ENCODE measurements around the gene LRSAM1.

Gene LRSAM1

DNA sequence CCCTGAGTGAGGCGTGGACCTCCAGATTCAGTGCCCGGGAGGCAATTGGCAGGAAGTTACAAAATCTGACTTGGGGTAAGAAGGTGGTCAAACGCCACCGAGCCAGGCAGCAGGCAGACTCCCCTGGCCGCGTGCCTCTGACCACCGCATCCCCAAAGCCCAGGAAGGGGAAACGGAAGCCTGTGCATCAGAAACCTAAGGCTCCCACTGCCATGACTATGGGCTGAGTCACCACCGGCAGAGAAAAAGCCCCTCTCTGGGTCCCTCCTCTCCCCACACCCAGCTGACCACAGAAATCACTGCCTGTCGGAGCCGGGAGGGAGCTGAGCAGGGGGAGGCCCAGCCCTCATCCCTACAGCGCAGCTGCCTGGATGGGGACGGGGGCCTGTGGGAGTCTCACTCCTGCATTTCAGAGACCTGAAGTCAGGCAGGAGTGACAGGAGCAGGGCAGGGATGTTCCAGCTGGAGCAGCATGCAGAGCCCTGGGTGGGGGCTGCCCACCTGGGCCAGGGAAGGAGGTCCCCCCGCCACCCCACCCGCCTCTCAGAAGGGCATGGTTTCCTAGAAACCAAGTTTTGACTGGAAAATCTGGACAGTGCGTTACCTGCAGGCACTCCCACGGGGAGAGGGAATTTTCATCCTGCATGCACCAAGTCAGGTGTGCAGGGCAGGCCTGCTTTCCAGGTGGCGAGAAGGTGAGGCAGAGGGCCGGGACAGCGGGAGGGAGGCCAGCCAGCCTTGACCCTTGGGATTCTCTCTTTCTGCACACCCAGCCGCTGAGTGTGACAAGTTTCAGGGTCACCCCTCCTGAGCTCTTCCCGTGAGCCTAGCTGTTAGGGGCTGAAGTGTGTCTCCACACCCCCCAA, 68.2 kb downstream of the LRSAM1 start:
- H3K27ac ChIP-seq (ENCODE audit: low read depth, low read length): peak overlapping the region; percentile 87
- no peak overlapping the region for H3K23ac ChIP-seq (ENCODE audit: low read length)
- peak overlapping the region; percentile 92 for H2BK12ac ChIP-seq (ENCODE audit: low read length)
- H3K14ac ChIP-seq (ENCODE audit: low read length): peak overlapping the region; percentile 86
- peak overlapping the region; percentile 79 for H4K8ac ChIP-seq (ENCODE audit: low read depth, low read length)
- no peak overlapping the region for H3K4me2 ChIP-seq (ENCODE audit: low read length)
- no peak overlapping the region for H3K9ac ChIP-seq (ENCODE audit: low read length)
- WGBS (ENCODE audit: extremely low coverage, insufficient coverage, insufficient read length): no CpG with 5 or more reads among the region's 22 CpGs
- peaks cover 44% of the 10 kb centered on the region for H3K79me1 ChIP-seq (ENCODE audit: low read length)
- peaks cover 8% of the 10 kb centered on the region for H3K9me3 ChIP-seq (ENCODE audit: insufficient read depth, low read depth, low read length)
- peak overlapping the region; percentile 90 for H2BK120ac ChIP-seq (ENCODE audit: insufficient read depth, low read length, poor library complexity)
- peak overlapping the region; percentile 81 for H4K91ac ChIP-seq (ENCODE audit: low read depth, low read length)
- H3K4ac ChIP-seq (ENCODE audit: low read depth, low read length): peak overlapping the region; percentile 62
- H3K79me2 ChIP-seq (ENCODE audit: control insufficient read depth, insufficient read depth, low read length, poor library complexity): peaks cover 21% of the 10 kb centered on the region
- peak; percentile 51 to 54 for DNase-seq
- H3K36me3 ChIP-seq (ENCODE audit: control insufficient read depth in 1 of 2, insufficient read depth in 2 of 2, low read length in 2 of 2): peaks cover 57 to 63% of the 10 kb centered on the region in 2 experiments
- no peak overlapping the region for H2AFZ ChIP-seq (ENCODE audit: insufficient read depth, low read length, poor library complexity)
- H2AK5ac ChIP-seq (ENCODE audit: low read length): peak overlapping the region; percentile 92
- no peak overlapping the region for H3K4me3 ChIP-seq (ENCODE audit: low read depth, low read length)
- H3K18ac ChIP-seq (ENCODE audit: low read length): peak overlapping the region; percentile 74
- no peaks in the 10 kb centered on the region for H3K27me3 ChIP-seq (ENCODE audit: insufficient read depth, low read length)
- H2BK5ac ChIP-seq (ENCODE audit: low read depth, low read length, poor library complexity): peak overlapping the region; percentile 85
- H4K12ac ChIP-seq (ENCODE audit: low read depth, low read length): no peak overlapping the region
- H3K4me1 ChIP-seq (ENCODE audit: control insufficient read depth in 1 of 2, insufficient read depth in 2 of 2, low read length in 2 of 2): peaks cover 39 to 44% of the 10 kb centered on the region in 2 experiments

GRCh38 chr9:127520941-127521918, 69.9 kb downstream of the LRSAM1 start:
- Histone ChIP-seq H3K4me1 (ENCODE audit: control insufficient read depth in 1 of 2, insufficient read depth in 2 of 2, low read length in 2 of 2) (peaks cover 46 to 55% of the 10 kb centered on the region in 2 experiments), H2BK5ac (ENCODE audit: low read depth, low read length, poor library complexity) (peak overlapping the region; percentile 95), H3K79me1 (ENCODE audit: low read length) (peaks cover 55% of the 10 kb centered on the region), H2AK5ac (ENCODE audit: low read length) (peak overlapping the region; percentile 100), H3K4me2 (ENCODE audit: low read length) (peak overlapping the region; percentile 35), H3K9me3 (ENCODE audit: insufficient read depth, low read depth, low read length) (peaks cover 8% of the 10 kb centered on the region), H3K36me3 (ENCODE audit: control insufficient read depth in 1 of 2, insufficient read depth in 2 of 2, low read length in 2 of 2) (peaks cover 54 to 62% of the 10 kb centered on the region in 2 experiments), H2BK12ac (ENCODE audit: low read length) (peak overlapping the region; percentile 100), H3K27ac (ENCODE audit: low read depth, low read length) (peak overlapping the region; percentile 96), H3K23ac (ENCODE audit: low read length) (no peak overlapping the region), H4K91ac (ENCODE audit: low read depth, low read length) (peak overlapping the region; percentile 100), H4K12ac (ENCODE audit: low read depth, low read length) (peak overlapping the region; percentile 92), H4K8ac (ENCODE audit: low read depth, low read length) (peak overlapping the region; percentile 92), H3K27me3 (ENCODE audit: insufficient read depth, low read length) (no peaks in the 10 kb centered on the region), H3K79me2 (ENCODE audit: control insufficient read depth, insufficient read depth, low read length, poor library complexity) (peaks cover 26% of the 10 kb centered on the region), H3K4me3 (ENCODE audit: low read depth, low read length) (peak overlapping the region; percentile 10), H3K9ac (ENCODE audit: low read length) (peak overlapping the region; percentile 56), H2BK120ac (ENCODE audit: insufficient read depth, low read length, poor library complexity) (peak overlapping the region; percentile 99), H3K14ac (ENCODE audit: low read length) (peak overlapping the region; percentile 99), H3K18ac (ENCODE audit: low read length) (peak overlapping the region; percentile 95), H2AFZ (ENCODE audit: insufficient read depth, low read length, poor library complexity) (peak overlapping the region; percentile 30), H3K4ac (ENCODE audit: low read depth, low read length) (peak overlapping the region; percentile 76)
- WGBS (ENCODE audit: extremely low coverage, insufficient coverage, insufficient read length): no CpG with 5 or more reads among the region's 20 CpGs
- DNase-seq: no peak

DNA sequence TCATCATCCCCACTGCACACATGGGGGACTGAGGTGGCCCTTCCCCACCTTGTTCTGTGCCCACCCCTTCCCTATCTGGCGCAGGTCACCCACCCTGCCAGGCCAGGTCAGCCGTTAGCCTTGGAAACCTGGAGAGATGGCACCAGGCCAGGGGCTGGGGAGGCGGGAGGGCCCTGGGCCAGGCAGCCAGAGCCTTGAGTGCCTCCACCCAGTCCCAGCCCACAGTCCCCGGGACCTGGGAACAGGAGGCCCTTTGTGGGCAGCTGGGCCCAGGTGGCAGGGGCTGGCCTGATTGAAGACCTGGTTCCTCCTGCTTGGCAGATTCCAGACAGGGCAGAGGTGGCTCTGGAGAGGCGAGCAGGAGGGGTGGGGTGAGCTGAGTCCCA, 70.6 kb downstream of the LRSAM1 start:
- peak overlapping the region; percentile 100 for H2AK5ac ChIP-seq (ENCODE audit: low read length)
- no peaks in the 10 kb centered on the region for H3K27me3 ChIP-seq (ENCODE audit: insufficient read depth, low read length)
- DNase-seq: no peak
- peak overlapping the region; percentile 95 for H3K18ac ChIP-seq (ENCODE audit: low read length)
- peak overlapping the region; percentile 99 for H3K14ac ChIP-seq (ENCODE audit: low read length)
- peak overlapping the region; percentile 35 for H3K4me2 ChIP-seq (ENCODE audit: low read length)
- peaks cover 26% of the 10 kb centered on the region for H3K79me2 ChIP-seq (ENCODE audit: control insufficient read depth, insufficient read depth, low read length, poor library complexity)
- peak overlapping the region; percentile 30 for H2AFZ ChIP-seq (ENCODE audit: insufficient read depth, low read length, poor library complexity)
- peak overlapping the region; percentile 99 for H2BK120ac ChIP-seq (ENCODE audit: insufficient read depth, low read length, poor library complexity)
- peak overlapping the region; percentile 96 for H3K27ac ChIP-seq (ENCODE audit: low read depth, low read length)
- peaks cover 53 to 61% of the 10 kb centered on the region in 2 experiments for H3K4me1 ChIP-seq (ENCODE audit: control insufficient read depth in 1 of 2, insufficient read depth in 2 of 2, low read length in 2 of 2)
- H4K91ac ChIP-seq (ENCODE audit: low read depth, low read length): peak overlapping the region; percentile 100
- peaks cover 8% of the 10 kb centered on the region for H3K9me3 ChIP-seq (ENCODE audit: insufficient read depth, low read depth, low read length)
- H3K36me3 ChIP-seq (ENCODE audit: control insufficient read depth in 1 of 2, insufficient read depth in 2 of 2, low read length in 2 of 2): peaks cover 55 to 62% of the 10 kb centered on the region in 2 experiments
- H2BK5ac ChIP-seq (ENCODE audit: low read depth, low read length, poor library complexity): peak overlapping the region; percentile 95
- H3K4me3 ChIP-seq (ENCODE audit: low read depth, low read length): peak overlapping the region; percentile 10
- no peak overlapping the region for H3K23ac ChIP-seq (ENCODE audit: low read length)
- no CpG with 5 or more reads among the region's 5 CpGs for WGBS (ENCODE audit: extremely low coverage, insufficient coverage, insufficient read length)
- peak overlapping the region; percentile 100 for H2BK12ac ChIP-seq (ENCODE audit: low read length)
- peak overlapping the region; percentile 92 for H4K8ac ChIP-seq (ENCODE audit: low read depth, low read length)
- H4K12ac ChIP-seq (ENCODE audit: low read depth, low read length): peak overlapping the region; percentile 92
- H3K4ac ChIP-seq (ENCODE audit: low read depth, low read length): peak overlapping the region; percentile 76
- peak overlapping the region; percentile 56 for H3K9ac ChIP-seq (ENCODE audit: low read length)
- peaks cover 57% of the 10 kb centered on the region for H3K79me1 ChIP-seq (ENCODE audit: low read length)

DNA sequence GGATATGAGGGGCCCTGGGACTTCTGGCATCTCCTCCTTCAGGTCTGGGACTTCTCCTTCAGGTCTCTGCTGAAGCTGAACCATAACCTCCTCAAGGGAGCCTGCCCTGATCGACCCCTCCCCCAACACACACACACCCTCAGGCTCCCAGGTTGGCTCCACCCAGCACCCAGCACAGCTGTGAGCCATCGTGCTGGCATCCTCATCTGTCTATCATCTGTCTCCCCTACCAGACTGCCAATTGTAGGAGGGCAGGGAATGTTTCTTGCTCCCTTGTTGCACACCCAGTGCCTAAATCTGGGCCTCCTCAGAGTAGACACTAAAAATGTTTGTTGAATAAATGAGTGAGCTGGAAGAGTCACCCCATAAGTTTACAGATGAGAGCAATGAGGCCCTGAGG, 71.4 kb downstream of the LRSAM1 start:
- no peak overlapping the region for H3K9ac ChIP-seq (ENCODE audit: low read length)
- H4K12ac ChIP-seq (ENCODE audit: low read depth, low read length): no peak overlapping the region
- peaks cover 64% of the 10 kb centered on the region for H3K79me1 ChIP-seq (ENCODE audit: low read length)
- no peaks in the 10 kb centered on the region for H3K27me3 ChIP-seq (ENCODE audit: insufficient read depth, low read length)
- H2AK5ac ChIP-seq (ENCODE audit: low read length): peak overlapping the region; percentile 100
- peak; percentile 91 to 93 for DNase-seq
- H3K27ac ChIP-seq (ENCODE audit: low read depth, low read length): peak overlapping the region; percentile 96
- H2BK12ac ChIP-seq (ENCODE audit: low read length): peak overlapping the region; percentile 100
- no peak overlapping the region for H3K4me3 ChIP-seq (ENCODE audit: low read depth, low read length)
- H3K18ac ChIP-seq (ENCODE audit: low read length): peak overlapping the region; percentile 91
- H3K14ac ChIP-seq (ENCODE audit: low read length): peak overlapping the region; percentile 99
- H3K36me3 ChIP-seq (ENCODE audit: control insufficient read depth in 1 of 2, insufficient read depth in 2 of 2, low read length in 2 of 2): peaks cover 53 to 61% of the 10 kb centered on the region in 2 experiments
- peaks cover 26% of the 10 kb centered on the region for H3K79me2 ChIP-seq (ENCODE audit: control insufficient read depth, insufficient read depth, low read length, poor library complexity)
- H3K4me1 ChIP-seq (ENCODE audit: control insufficient read depth in 1 of 2, insufficient read depth in 2 of 2, low read length in 2 of 2): peaks cover 60 to 69% of the 10 kb centered on the region in 2 experiments
- H3K23ac ChIP-seq (ENCODE audit: low read length): no peak overlapping the region
- peak overlapping the region; percentile 100 for H4K91ac ChIP-seq (ENCODE audit: low read depth, low read length)
- peaks cover 8% of the 10 kb centered on the region for H3K9me3 ChIP-seq (ENCODE audit: insufficient read depth, low read depth, low read length)
- H4K8ac ChIP-seq (ENCODE audit: low read depth, low read length): peak overlapping the region; percentile 92
- WGBS (ENCODE audit: extremely low coverage, insufficient coverage, insufficient read length): no CpG with 5 or more reads among the region's 2 CpGs
- H2BK5ac ChIP-seq (ENCODE audit: low read depth, low read length, poor library complexity): peak overlapping the region; percentile 95
- no peak overlapping the region for H2AFZ ChIP-seq (ENCODE audit: insufficient read depth, low read length, poor library complexity)
- H3K4me2 ChIP-seq (ENCODE audit: low read length): no peak overlapping the region
- peak overlapping the region; percentile 76 for H3K4ac ChIP-seq (ENCODE audit: low read depth, low read length)
- peak overlapping the region; percentile 99 for H2BK120ac ChIP-seq (ENCODE audit: insufficient read depth, low read length, poor library complexity)
